H1 (cell line): ENCODE data around the gene CEP350. TPM values are rescaled to one million over a fixed set of nuclear protein-coding genes. Genes with fewer than 3 reads are reported as not detected.

Experiments
- CTCF ChIA-PET: fragments of 300-600 bp; sonication (Branson Sonifier 250); formaldehyde crosslinking; loops from one replicate; lab custom pipeline; 2021; ENCODE audit not compliant: partially characterized antibody; lab: Charles Lee
- POLR2A ChIA-PET: fragments of 300-600 bp; sonication (Branson Sonifier 250); formaldehyde crosslinking; loops from one replicate; lab custom pipeline; 2021; ENCODE audit warnings: inconsistent platforms; ENCODE audit not compliant: partially characterized antibody; lab: Charles Lee
- DNase-seq, 2 experiments: peaks; one replicate each; pipeline versions ENCODE4 v3.0.0 to v3.0.0-alpha.2; 2010 to 2022; ENCODE audit warnings: low spot score in 2 of 2, low read depth in 1 of 2, mixed read lengths in 1 of 2
- FAIRE-seq: peaks from 2 replicates; lab custom pipeline; 2011; peaks lifted over from hg19 to GRCh38; lab: Jason Lieb, UNC
- H2AFZ ChIP-seq: 2 replicates; pipeline ENCODE4 v1.8.1; 2012; ENCODE audit warnings: low read length, inconsistent platforms
- H2AK5ac ChIP-seq: 2 replicates; pipeline ENCODE4 v1.6.1; 2013; ENCODE audit warnings: low read depth, low read length
- H2BK120ac ChIP-seq: replicated peaks from 2 replicates; pipeline ENCODE3; 2013; ENCODE audit warnings: low read depth, low read length, inconsistent platforms
- H2BK12ac ChIP-seq: 2 replicates; pipeline ENCODE4 v1.6.1; 2013; ENCODE audit warnings: low read depth, low read length
- H2BK15ac ChIP-seq: 2 replicates; pipeline ENCODE4 v1.6.1; 2013; ENCODE audit warnings: low read length
- H2BK20ac ChIP-seq: 2 replicates; pipeline ENCODE4 v1.6.1; 2013; ENCODE audit warnings: low read length
- H2BK5ac ChIP-seq: 2 replicates; pipeline ENCODE4 v1.6.1; 2013; ENCODE audit warnings: low read depth, low read length
- H3K14ac ChIP-seq: 2 replicates; pipeline ENCODE4 v1.6.1; 2013; ENCODE audit warnings: inconsistent platforms; ENCODE audit not compliant: insufficient read length
- H3K18ac ChIP-seq: 2 replicates; pipeline ENCODE4 v1.6.1; 2013; ENCODE audit warnings: low read length; ENCODE audit errors: extremely low read depth
- H3K23ac ChIP-seq: 2 replicates; pipeline ENCODE4 v1.6.1; 2013; ENCODE audit warnings: inconsistent platforms; ENCODE audit not compliant: insufficient read length
- H3K23me2 ChIP-seq: 2 replicates; pipeline ENCODE4 v1.6.1; 2013; ENCODE audit warnings: low read depth, low read length
- H3K27ac ChIP-seq: 2 replicates; pipeline ENCODE4 v1.6.1; 2011; ENCODE audit warnings: low read depth, low read length, inconsistent platforms
- H3K27me3 ChIP-seq, 4 experiments: replicated peaks in 1 of 4; 1 replicate in 1 of 4; 2 replicates in 3 of 4; pipeline versions ENCODE4 v1.6.1 to v1.8.1; 2011 to 2013; ENCODE audit warnings: low read length in 3 of 4, mild to moderate bottlenecking in 3 of 4, inconsistent platforms in 2 of 4, mixed read lengths in 2 of 4, moderate library complexity in 1 of 4; ENCODE audit not compliant: control insufficient read depth in 3 of 4, insufficient read depth in 3 of 4; ENCODE audit errors: extremely low read depth in 1 of 4
- H3K36me3 ChIP-seq, 4 experiments: 2 replicates each; pipeline versions ENCODE4 v1.6.1 to v1.8.1; 2011 to 2013; ENCODE audit warnings: mild to moderate bottlenecking in 4 of 4, low read length in 3 of 4, moderate library complexity in 2 of 4, control low read depth in 1 of 4, inconsistent platforms in 1 of 4; ENCODE audit not compliant: insufficient read depth in 4 of 4, control insufficient read depth in 2 of 4
- H3K4ac ChIP-seq: replicated peaks from 2 replicates; pipeline ENCODE3; 2013; ENCODE audit warnings: low read length, low read depth, mixed read lengths, inconsistent platforms; ENCODE audit not compliant: insufficient read length
- H3K4me1 ChIP-seq, 4 experiments: replicated peaks in 1 of 4; 1 replicate in 1 of 4; 2 replicates in 3 of 4; pipeline versions ENCODE4 v1.6.1 to v1.8.1; 2011 to 2013; ENCODE audit warnings: low read length in 3 of 4, inconsistent platforms in 2 of 4, mixed read lengths in 1 of 4; ENCODE audit not compliant: insufficient read depth in 4 of 4, control insufficient read depth in 3 of 4
- H3K4me2 ChIP-seq, 2 experiments: 2 replicates each; pipeline versions ENCODE4 v1.6.1 to v1.8.1; 2011 to 2013; ENCODE audit warnings: low read depth in 2 of 2, low read length in 2 of 2, control low read depth in 1 of 2, inconsistent platforms in 1 of 2, mild to moderate bottlenecking in 1 of 2; ENCODE audit not compliant: insufficient read depth in 1 of 2
- H3K4me3 ChIP-seq, 4 experiments: fragments of 200-600, 300-600 bp in 1 of 4; sonication (generic), shearing (Covaris generic), sonication (Bioruptor Twin) in 1 of 4; 2 replicates each; pipeline versions ENCODE4 v1.5.1 to v1.8.1; 2011 to 2016; ENCODE audit warnings: low read length in 4 of 4, low read depth in 3 of 4, control low read depth in 2 of 4, inconsistent platforms in 2 of 4, mild to moderate bottlenecking in 2 of 4, mixed read lengths in 1 of 4, moderate library complexity in 1 of 4; ENCODE audit not compliant: insufficient read depth in 2 of 4; ENCODE audit errors: extremely low read depth in 1 of 4
- H3K56ac ChIP-seq: replicated peaks from 2 replicates; pipeline ENCODE3; 2013; ENCODE audit warnings: low read depth, mild to moderate bottlenecking, mixed read lengths, low read length, inconsistent platforms; ENCODE audit not compliant: insufficient read length
- H3K79me1 ChIP-seq: 2 replicates; pipeline ENCODE4 v1.6.1; 2013; ENCODE audit warnings: low read depth, low read length, control low read depth
- H3K79me2 ChIP-seq, 2 experiments: 2 replicates each; pipeline versions ENCODE4 v1.6.1 to v1.8.1; 2012 to 2013; ENCODE audit warnings: low read length in 2 of 2, mild to moderate bottlenecking in 2 of 2, inconsistent platforms in 1 of 2; ENCODE audit not compliant: insufficient read depth in 2 of 2, control insufficient read depth in 1 of 2
- H3K9ac ChIP-seq, 4 experiments: replicated peaks in 1 of 4; 1 replicate in 1 of 4; 2 replicates in 3 of 4; pipeline versions ENCODE4 v1.6.1 to v1.8.1; 2011 to 2013; ENCODE audit warnings: low read depth in 3 of 4, low read length in 3 of 4, control low read depth in 2 of 4, mild to moderate bottlenecking in 2 of 4, moderate library complexity in 2 of 4, inconsistent platforms in 1 of 4; ENCODE audit errors: extremely low read depth in 1 of 4
- H3K9me3 ChIP-seq, 2 experiments: 2 replicates each; pipeline versions ENCODE4 v1.6.1 to v1.8.1; 2012 to 2013; ENCODE audit warnings: mild to moderate bottlenecking in 2 of 2, moderate library complexity in 2 of 2, control low read depth in 1 of 2, inconsistent platforms in 1 of 2, low read depth in 1 of 2, low read length in 1 of 2, mixed read lengths in 1 of 2; ENCODE audit not compliant: insufficient read depth in 2 of 2
- H4K20me1 ChIP-seq, 2 experiments: replicated peaks in 1 of 2; 2 replicates each; pipeline versions ENCODE3 to v1.8.1; 2011 to 2013; ENCODE audit warnings: inconsistent platforms in 2 of 2, low read length in 2 of 2, mild to moderate bottlenecking in 1 of 2; ENCODE audit not compliant: insufficient read depth in 2 of 2, control insufficient read depth in 1 of 2
- H4K5ac ChIP-seq: 2 replicates; pipeline ENCODE4 v1.6.1; 2013; ENCODE audit warnings: low read length, low read depth, mixed read lengths, inconsistent platforms; ENCODE audit not compliant: insufficient read length
- H4K8ac ChIP-seq: 2 replicates; pipeline ENCODE4 v1.8.0; 2013; ENCODE audit warnings: mild to moderate bottlenecking, moderate library complexity, low read length, inconsistent platforms; ENCODE audit not compliant: insufficient read depth; ENCODE audit errors: extremely low read depth
- H4K91ac ChIP-seq: replicated peaks from 2 replicates; pipeline ENCODE3; 2013; ENCODE audit warnings: low read length, mixed read lengths, inconsistent platforms; ENCODE audit not compliant: insufficient read length
- ASH2L ChIP-seq: fragments of 200-600, 300-600 bp; sonication (generic); IDR thresholded peaks from one replicate; pipeline ENCODE4 v1.7.1; 2017; ENCODE audit warnings: low read length
- BRCA1 ChIP-seq: IDR thresholded peaks from 2 replicates; pipeline ENCODE4 v1.6.1; 2012; ENCODE audit warnings: low read depth, low read length, improper control_type of control experiment
- CBX5 ChIP-seq: fragments of 300-800, 300-1000 bp; sonication (generic); IDR thresholded peaks from 2 replicates; pipeline ENCODE4 v1.7.1; 2016; ENCODE audit warnings: antibody characterized with exemption, low read length, low read depth
- CREB1 ChIP-seq: IDR thresholded peaks from 2 replicates; pipeline ENCODE4 v1.6.1; 2012; ENCODE audit warnings: inconsistent platforms
- EP300 ChIP-seq, 2 experiments: IDR thresholded peaks; 1 replicate in 1 of 2; 2 replicates in 1 of 2; pipeline ENCODE4 v1.6.1; 2011 to 2012; ENCODE audit warnings: low read depth in 2 of 2, low read length in 2 of 2, mild to moderate bottlenecking in 2 of 2, borderline replicate concordance in 1 of 2, inconsistent platforms in 1 of 2, moderate library complexity in 1 of 2
- FOSL1 ChIP-seq: IDR thresholded peaks from 2 replicates; pipeline ENCODE4 v1.6.1; 2011; ENCODE audit warnings: mild to moderate bottlenecking, low read depth, low read length, moderate library complexity; ENCODE audit not compliant: insufficient read depth
- GTF2F1 ChIP-seq: IDR thresholded peaks from 2 replicates; pipeline ENCODE4 v1.6.1; 2012; ENCODE audit warnings: low read depth, low read length, improper control_type of control experiment, borderline replicate concordance
- KDM4A ChIP-seq: IDR thresholded peaks from one replicate; pipeline ENCODE4 v1.7.1; 2012; ENCODE audit warnings: low read depth, mild to moderate bottlenecking, moderate library complexity, low read length, inconsistent platforms; ENCODE audit not compliant: severe bottlenecking
- SIRT6 ChIP-seq: IDR thresholded peaks from one replicate; pipeline ENCODE4 v1.7.1; 2012; ENCODE audit warnings: low read length, inconsistent platforms
- SIX5 ChIP-seq: IDR thresholded peaks from 2 replicates; pipeline ENCODE4 v1.6.1; 2011; ENCODE audit warnings: mild to moderate bottlenecking, low read depth, low read length
- SP2 ChIP-seq: IDR thresholded peaks from 2 replicates; pipeline ENCODE4 v1.6.1; 2012; ENCODE audit warnings: mild to moderate bottlenecking, low read length, inconsistent platforms
- TAF7 ChIP-seq: optimal IDR thresholded peaks from 2 replicates; pipeline ENCODE3; 2011; ENCODE audit warnings: low read depth, mild to moderate bottlenecking, inconsistent platforms, low read length, moderate library complexity, borderline replicate concordance
- TBP ChIP-seq: IDR thresholded peaks from 2 replicates; pipeline ENCODE4 v1.6.1; 2011; ENCODE audit warnings: low read depth, low read length, improper control_type of control experiment
- TCF12 ChIP-seq: IDR thresholded peaks from 2 replicates; pipeline ENCODE4 v1.6.1; 2011; ENCODE audit warnings: low read depth, mild to moderate bottlenecking, low read length
- WGBS, 2 experiments: shearing (Covaris generic) in 1 of 2; methylation state at CpG; one replicate each; pipeline versions ENCODE4 v1.1.6 to v1.1.7; 2013 to 2015; ENCODE audit warnings: low lambda C conversion rate in 2 of 2, mixed read lengths in 2 of 2, inconsistent platforms in 1 of 2, low coverage in 1 of 2, missing lambda C conversion rate in 1 of 2; ENCODE audit not compliant: insufficient replicate concordance in 2 of 2, insufficient coverage in 1 of 2, insufficient read length in 1 of 2; ENCODE audit errors: extremely low coverage in 1 of 2, missing lambda C conversion rate in 1 of 2; 5-methylcytosine and 5-hydroxymethylcytosine counted together
- polyA plus RNA-seq, 7 experiments: library from polyadenylated mRNA; depleted of rRNA in 3 of 7; stranded (reverse) in 5 of 7; unstranded in 2 of 7; fragments of >200 nt in 5 of 7; fragments of 200-250 nt in 2 of 7; gene quantifications; 1 replicate in 5 of 7; 2 replicates in 1 of 7; 4 replicates in 1 of 7; pipeline versions ENCODE4 v1.2.1 to v1.2.3, GENCODE V29; 2011 to 2013; ENCODE audit warnings: missing spikeins in 2 of 7, mixed read lengths in 2 of 7
- total RNA-seq: library from RNA; stranded (reverse); fragmentation: NEBNext Ultra II Directional; extraction: Animal tissue kit (Norgen Biotek cat#: 25700); gene quantifications from 2 replicates; pipeline ENCODE4 v1.2.1, GENCODE V29; 2021

Gene CEP350
- total and polyA plus RNA-seq, 2 of the 8 experiments (the other 6 are each of a cell fraction or from before 2014, with no cell fraction given) = 5.6 to 39.4 TPM

- FAIRE-seq (no peak), DNase-seq (no peak)
- Histone ChIP-seq H3K4me3 (no peak overlapping the region), H3K14ac (no peak overlapping the region), H3K9ac (no peak overlapping the region), H3K23me2 (no peaks in the 10 kb centered on the region), H2BK5ac (no peak overlapping the region), H4K5ac (no peak overlapping the region), H2BK120ac (no peak overlapping the region), H4K91ac (no peak overlapping the region), H3K4ac (no peak overlapping the region), H3K36me3 (peaks cover 9 to 48% (median 28%) of the 10 kb centered on the region in 4 experiments), H3K9me3 (no peaks in the 10 kb centered on the region), H4K8ac (no peak overlapping the region), H4K20me1 (no peaks in the 10 kb centered on the region), H3K4me2 (no peak overlapping the region), H3K4me1 (no peaks in the 10 kb centered on the region), H3K23ac (no peak overlapping the region), H3K79me2 (no peaks in the 10 kb centered on the region), H2AK5ac (no peak overlapping the region), H3K18ac (no peak overlapping the region), H2AFZ (no peak overlapping the region), H3K56ac (no peak overlapping the region), H2BK20ac (no peak overlapping the region), H3K27ac (no peak overlapping the region), H3K79me1 (no peaks in the 10 kb centered on the region), H2BK12ac (no peak overlapping the region), H2BK15ac (no peak overlapping the region), H3K27me3 (no peaks in the 10 kb centered on the region)
- CTCF ChIA-PET = interaction anchor here (1.2 to 1.5 kb wide), 2 partner anchors 71 to 230 kb away, joined by 3 to 5 read pairs; no protein-coding TSS in a partner anchor
- WGBS, 2 experiments = 97% methylated on average over 2 of the region's 2 CpGs; no CpG with 5 or more reads in 1 of the 2 experiments
- POLR2A ChIA-PET = interaction anchor here (1.0 kb wide), 1 partner anchor 72 kb away, joined by 3 read pairs; no protein-coding TSS in a partner anchor
- TF ChIP-seq FOSL1 (no peak), TAF7 (no peak), TBP (no peak), SP2 (no peak), CREB1 (no peak), BRCA1 (no peak), SIRT6 (no peak), ASH2L (no peak), TCF12 (no peak), KDM4A (no peak), CBX5 (no peak), SIX5 (no peak), GTF2F1 (no peak), EP300 (IDR thresholded peaks at IDR 0.05; ENCODE audit: borderline replicate concordance in 1 of 2, low read depth in 2 of 2, low read length in 2 of 2) (no peak)
Observed at GRCh38 chr1:180097326-180097605, 142.7 kb downstream of the CEP350 start.
